WERI-Rb-1 (cell line): Measurements from ENCODE around the gene GSDME.

Source experiments
- DNase-seq: peaks from one replicate; pipeline ENCODE4 v3.0.0-alpha.2; 2020
- H3K27ac ChIP-seq: fragments of 250-450 bp; sonication (Bioruptor Pico); 2 replicates; pipeline ENCODE4 v1.5.1; 2020; ENCODE audit warnings: mild to moderate bottlenecking, moderate library complexity
- H3K27me3 ChIP-seq: fragments of 250-450 bp; sonication (Bioruptor Pico); 2 replicates; pipeline ENCODE4 v1.5.1; 2021; ENCODE audit warnings: mild to moderate bottlenecking, low read depth, moderate library complexity; ENCODE audit not compliant: insufficient read depth, severe bottlenecking
- H3K36me3 ChIP-seq: fragments of 250-450 bp; sonication (Bioruptor Pico); 2 replicates; pipeline ENCODE4 v1.5.1; 2020; ENCODE audit warnings: mild to moderate bottlenecking, moderate library complexity
- H3K4me3 ChIP-seq: 2 replicates; pipeline ENCODE4 v1.5.1; 2011; ENCODE audit warnings: low read depth, mild to moderate bottlenecking, control low read depth, low read length
- H3K9me3 ChIP-seq: fragments of 250-450 bp; sonication (Bioruptor Pico); 2 replicates; pipeline ENCODE4 v1.5.1; 2021; ENCODE audit warnings: mild to moderate bottlenecking, moderate library complexity; ENCODE audit not compliant: severe bottlenecking
- CTCF ChIP-seq: IDR thresholded peaks from 2 replicates; pipeline ENCODE4 v1.5.1; 2011; ENCODE audit warnings: low read depth, mild to moderate bottlenecking, control low read depth, inconsistent platforms, low read length

The GSDME gene

DNA sequence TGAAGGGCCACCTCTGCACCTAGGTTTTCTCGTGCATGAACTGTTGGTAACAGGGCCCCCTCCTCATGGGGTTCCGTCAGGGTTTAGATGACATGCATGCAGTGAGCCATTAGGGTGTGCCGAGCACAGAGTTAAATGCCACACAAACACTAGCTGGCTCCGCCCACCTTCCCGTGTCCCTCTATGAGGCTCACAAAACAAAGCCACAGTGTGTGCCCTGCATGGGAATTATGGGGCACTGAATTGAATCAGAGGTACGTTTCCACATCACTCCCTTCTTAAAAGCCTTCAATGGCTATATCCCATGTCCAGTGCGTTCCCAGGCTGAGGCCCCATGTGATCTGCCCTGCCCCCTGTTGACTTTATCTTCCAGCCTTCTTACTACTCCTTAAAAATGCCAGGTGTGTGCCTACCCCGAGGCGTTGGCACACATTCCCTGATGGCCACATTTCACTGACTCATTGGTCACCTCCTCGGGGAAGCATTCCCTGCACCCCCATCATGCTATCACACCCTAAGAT is 35.7 kb downstream of the GSDME start:
- Histone ChIP-seq H3K4me3 (no peak overlapping the region), H3K36me3 (no peaks in the 10 kb centered on the region), H3K9me3 (no peaks in the 10 kb centered on the region), H3K27ac (no peak overlapping the region), H3K27me3 (no peaks in the 10 kb centered on the region)
- no peak for DNase-seq
- no peak for TF ChIP-seq CTCF

DNA sequence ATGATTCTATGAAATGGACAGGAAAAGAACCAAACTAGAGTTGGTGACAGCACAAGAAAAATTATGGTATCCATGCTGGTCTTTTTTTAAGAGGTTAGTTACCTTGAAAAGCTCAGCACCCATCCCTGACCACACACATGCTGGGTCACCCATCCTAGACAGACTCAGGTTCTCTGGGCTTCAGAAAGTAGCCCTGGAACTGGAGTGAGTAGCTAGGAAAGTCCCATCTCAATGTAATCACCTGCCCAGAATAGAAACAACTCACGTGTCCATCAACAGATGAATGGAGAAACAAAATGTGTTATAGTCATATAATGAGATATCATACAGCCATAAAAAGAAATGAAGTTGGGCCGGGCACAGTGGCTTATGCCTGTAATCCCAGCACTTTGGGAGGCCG is 37.0 kb downstream of the GSDME start:
- Histone ChIP-seq H3K9me3 (no peaks in the 10 kb centered on the region), H3K4me3 (no peak overlapping the region), H3K36me3 (no peaks in the 10 kb centered on the region), H3K27ac (no peak overlapping the region), H3K27me3 (no peaks in the 10 kb centered on the region)
- no peak for DNase-seq
- no peak for TF ChIP-seq CTCF

- H3K36me3 ChIP-seq = no peaks in the 10 kb centered on the region
- no peaks in the 10 kb centered on the region for H3K9me3 ChIP-seq
- DNase-seq = no peak
- no peak overlapping the region for H3K4me3 ChIP-seq
- no peak for TF ChIP-seq CTCF
- no peak overlapping the region for H3K27ac ChIP-seq
- no peaks in the 10 kb centered on the region for H3K27me3 ChIP-seq
Measured at GRCh38 chr7:24718977-24719491, 38.2 kb downstream of the GSDME start.

GRCh38 chr7:24718431-24718831 is 38.8 kb downstream of the GSDME start:
- Histone ChIP-seq H3K27ac (no peak overlapping the region), H3K9me3 (no peaks in the 10 kb centered on the region), H3K4me3 (no peak overlapping the region), H3K27me3 (no peaks in the 10 kb centered on the region), H3K36me3 (no peaks in the 10 kb centered on the region)
- peak; percentile 70 for DNase-seq
- TF ChIP-seq CTCF = no peak

DNA sequence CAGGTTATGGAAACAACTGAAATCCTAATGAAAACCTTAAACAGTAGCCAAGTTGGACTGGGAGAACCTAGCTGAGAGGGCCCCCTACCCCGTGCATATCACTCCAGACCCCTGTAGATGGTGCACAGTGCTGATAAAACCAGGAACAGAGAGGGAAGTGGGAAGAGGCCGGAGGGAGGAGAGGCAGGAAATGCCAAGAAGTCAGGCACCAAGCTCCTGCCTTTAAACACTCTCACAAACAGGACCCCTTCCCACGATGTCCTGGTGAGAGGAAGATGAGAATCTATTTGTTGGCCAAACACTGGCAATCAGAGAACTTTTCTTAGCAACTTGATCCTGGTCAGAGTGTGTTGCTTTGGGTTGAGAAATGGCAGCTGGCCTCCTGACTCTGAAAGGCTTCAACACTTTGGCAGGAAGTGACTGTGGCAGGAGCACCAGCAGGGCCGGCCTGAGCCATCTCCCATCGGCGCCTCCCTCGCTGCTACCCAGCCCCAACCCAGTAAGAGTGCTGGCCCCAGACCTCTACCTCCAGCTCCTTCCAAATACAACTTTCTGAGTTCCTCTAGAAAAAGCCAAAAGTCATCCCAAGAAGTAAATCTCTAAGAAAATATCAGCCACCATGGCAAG is 39.5 kb downstream of the GSDME start:
- Histone ChIP-seq H3K4me3 (no peak overlapping the region), H3K27ac (no peak overlapping the region), H3K27me3 (no peaks in the 10 kb centered on the region), H3K36me3 (no peaks in the 10 kb centered on the region), H3K9me3 (no peaks in the 10 kb centered on the region)
- DNase-seq = no peak
- no peak for TF ChIP-seq CTCF

- DNase-seq = no peak
- Histone ChIP-seq H3K36me3 (no peaks in the 10 kb centered on the region), H3K27me3 (no peaks in the 10 kb centered on the region), H3K4me3 (no peak overlapping the region), H3K9me3 (no peaks in the 10 kb centered on the region), H3K27ac (no peak overlapping the region)
- TF ChIP-seq CTCF = no peak
Measured at GRCh38 chr7:24717247-24717622, 40.0 kb downstream of the GSDME start.
